ENCODE measurements around the gene SAFB2.

Gene SAFB2

GRCh38 chr19:5542665-5543064 lies 79.9 kb downstream of the SAFB2 start:
- DNase-seq (ENCODE audit: low read depth in 2 of 2) = no peak

DNA sequence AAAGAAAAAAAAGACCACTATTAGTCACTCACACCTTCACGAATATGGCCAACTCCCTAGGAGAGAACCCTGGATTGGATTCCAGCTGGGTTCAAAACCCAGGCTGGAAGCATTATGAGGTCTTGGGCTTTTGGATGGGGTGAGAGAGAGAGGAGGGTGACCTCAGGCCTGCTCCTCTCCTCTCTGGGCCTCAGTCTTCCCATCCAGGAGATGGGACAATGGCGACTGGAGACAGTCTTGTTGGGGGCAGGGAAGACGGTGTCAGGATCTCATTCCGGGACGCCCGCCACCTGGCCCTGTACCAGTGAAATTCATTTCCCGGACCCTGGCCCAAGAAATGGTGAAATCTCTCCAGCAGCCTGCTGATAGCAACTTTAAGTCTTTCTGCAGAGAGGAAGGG lies 81.1 kb downstream of the SAFB2 start:
- no peak for DNase-seq (ENCODE audit: low read depth in 2 of 2)

DNA sequence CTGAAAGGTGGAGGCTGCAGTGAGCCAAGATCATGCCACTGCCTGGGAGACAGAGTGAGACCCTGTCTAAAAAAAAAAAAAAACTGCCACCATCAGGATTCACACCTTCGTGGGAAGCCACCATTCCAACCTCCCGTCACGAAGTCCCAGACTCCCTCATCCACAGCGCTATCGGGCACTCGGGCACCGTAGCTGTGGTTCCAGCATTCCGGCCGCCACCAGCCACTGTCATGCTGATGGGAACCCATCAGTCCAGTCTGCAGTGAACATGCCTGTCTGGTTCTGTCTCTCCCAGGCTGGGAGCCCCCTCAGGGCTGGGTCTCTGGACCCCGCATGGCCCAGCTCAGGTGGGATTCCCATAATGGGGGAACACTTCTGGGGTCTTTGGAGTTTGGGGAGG lies 82.4 kb downstream of the SAFB2 start:
- DNase-seq (ENCODE audit: low read depth in 2 of 2) = no peak

DNA sequence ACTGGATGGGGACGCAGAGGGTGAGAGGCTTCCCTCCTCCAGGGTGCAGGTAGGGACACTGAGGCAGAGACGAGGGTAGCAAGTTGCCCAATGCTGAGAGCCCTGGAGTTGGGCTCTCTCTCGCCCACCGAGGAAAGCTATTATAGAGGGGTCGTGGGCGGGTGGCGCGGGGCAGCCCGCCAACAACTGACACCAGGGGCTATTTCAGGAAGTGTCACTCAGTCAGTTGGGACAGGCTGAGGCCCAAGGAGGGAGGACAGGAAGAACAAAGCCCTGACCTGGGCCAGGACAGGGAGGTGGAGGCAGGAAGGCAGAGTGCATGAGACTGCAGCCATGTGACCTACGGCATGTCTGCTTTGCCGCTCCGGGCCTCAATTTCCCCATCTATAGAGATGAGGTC lies 84.7 kb downstream of the SAFB2 start:
- DNase-seq (ENCODE audit: low read depth in 2 of 2) = no peak

Measured in fibroblast of skin of left biceps (primary cell).